GM21390 (cell line): ENCODE measurements around the gene FYTTD1.

Source experiments
- ATAC-seq: cut with Tn5 transposase; IDR thresholded peaks from one replicate; pipeline ENCODE4 v1.9.1; 2021; ENCODE audit not compliant: unreplicated experiment

Gene FYTTD1

DNA sequence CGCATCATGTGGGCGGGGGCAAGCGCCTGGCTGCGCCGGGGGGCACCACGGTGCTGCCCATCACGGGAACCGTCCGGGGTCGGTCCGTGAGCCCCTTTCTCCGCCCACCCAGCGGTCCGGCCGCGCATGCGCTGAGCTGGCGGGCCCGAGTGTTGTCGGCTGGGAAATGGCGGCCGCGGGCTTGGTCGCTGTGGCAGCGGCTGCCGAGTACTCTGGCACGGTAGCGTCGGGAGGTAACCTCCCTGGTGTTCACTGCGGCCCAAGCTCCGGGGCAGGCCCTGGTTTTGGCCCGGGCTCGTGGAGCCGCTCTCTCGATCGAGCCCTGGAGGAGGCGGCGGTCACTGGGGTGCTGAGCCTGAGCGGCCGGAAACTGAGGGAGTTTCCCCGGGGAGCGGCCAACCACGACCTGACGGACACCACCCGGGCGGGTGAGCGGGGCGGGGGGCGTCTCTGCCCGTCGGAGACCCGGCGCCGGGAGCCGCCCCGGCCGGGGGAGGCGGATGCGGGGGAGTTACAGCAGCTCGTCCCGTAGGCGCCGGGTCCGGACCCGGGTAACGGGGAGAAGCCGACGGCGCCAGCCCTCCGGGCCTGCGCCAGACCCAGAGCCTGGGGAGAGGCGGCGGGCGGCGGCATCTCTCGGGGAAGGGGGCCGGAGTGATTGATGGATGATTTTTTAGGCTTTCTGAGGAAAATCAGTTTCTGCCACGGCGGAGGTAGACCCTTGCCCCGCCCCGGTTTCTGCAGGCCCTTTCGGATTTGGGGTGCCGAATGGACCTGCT, 41.6 kb downstream of the FYTTD1 start, which contains the start of gene LRCH3:
LRCH3 (plus strand) TSS at position 142 of the 779 bp plus-strand sequence; CDS start at position 167, 25 bp downstream.
- ATAC-seq = peak; percentile 73

- peak; percentile 21 for ATAC-seq
Observed at GRCh38 chr3:197791892-197792647, 42.4 kb downstream of the FYTTD1 start.

DNA sequence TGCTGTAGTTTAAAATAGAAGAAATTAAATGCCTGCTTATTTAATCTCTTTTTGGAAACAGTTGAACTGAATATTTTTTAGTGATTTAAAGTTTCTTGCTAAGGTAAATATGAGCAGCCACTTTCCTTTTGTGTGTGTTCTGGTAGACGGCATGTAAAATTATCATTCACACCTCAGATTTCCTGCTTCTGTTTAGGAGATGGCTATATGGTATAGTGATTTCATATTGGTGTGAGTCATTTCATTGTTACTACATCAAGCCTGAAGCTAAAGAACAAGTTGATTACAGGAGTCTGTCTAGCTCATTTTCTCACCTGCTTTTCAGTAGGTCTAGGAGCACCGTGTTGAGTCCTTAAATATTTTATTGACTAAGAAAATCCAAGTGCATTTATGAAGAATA, 43.6 kb downstream of the FYTTD1 start:
- ATAC-seq = peak; percentile 28

- ATAC-seq = no peak
Observed at GRCh38 chr3:197794115-197794514, 44.4 kb downstream of the FYTTD1 start.

- no peak for ATAC-seq
Observed at GRCh38 chr3:197795200-197795599, 45.5 kb downstream of the FYTTD1 start.

- ATAC-seq = no peak
Observed at GRCh38 chr3:197796087-197796486, 46.4 kb downstream of the FYTTD1 start.

- ATAC-seq = peak; percentile 52
Observed at GRCh38 chr3:197798863-197799262, 49.2 kb downstream of the FYTTD1 start.

DNA sequence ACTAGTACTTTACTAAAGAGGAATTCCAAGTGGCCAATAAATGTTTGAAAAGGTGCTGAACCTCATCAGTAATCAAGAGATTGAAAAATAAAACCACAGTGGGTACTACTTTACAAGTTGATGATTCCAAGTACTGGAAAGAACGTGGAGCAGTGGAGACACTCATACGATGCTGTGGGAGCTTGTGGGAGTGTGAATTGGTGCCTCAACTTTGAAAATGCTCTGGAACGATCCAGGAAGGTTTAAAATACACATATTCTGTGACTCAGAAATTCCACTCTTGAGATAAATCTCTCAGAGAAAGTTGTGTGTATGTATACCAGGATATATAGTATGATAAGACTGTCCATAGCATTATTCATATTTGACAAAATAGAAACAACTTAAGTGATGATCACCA, 50.7 kb downstream of the FYTTD1 start:
- no peak for ATAC-seq

DNA sequence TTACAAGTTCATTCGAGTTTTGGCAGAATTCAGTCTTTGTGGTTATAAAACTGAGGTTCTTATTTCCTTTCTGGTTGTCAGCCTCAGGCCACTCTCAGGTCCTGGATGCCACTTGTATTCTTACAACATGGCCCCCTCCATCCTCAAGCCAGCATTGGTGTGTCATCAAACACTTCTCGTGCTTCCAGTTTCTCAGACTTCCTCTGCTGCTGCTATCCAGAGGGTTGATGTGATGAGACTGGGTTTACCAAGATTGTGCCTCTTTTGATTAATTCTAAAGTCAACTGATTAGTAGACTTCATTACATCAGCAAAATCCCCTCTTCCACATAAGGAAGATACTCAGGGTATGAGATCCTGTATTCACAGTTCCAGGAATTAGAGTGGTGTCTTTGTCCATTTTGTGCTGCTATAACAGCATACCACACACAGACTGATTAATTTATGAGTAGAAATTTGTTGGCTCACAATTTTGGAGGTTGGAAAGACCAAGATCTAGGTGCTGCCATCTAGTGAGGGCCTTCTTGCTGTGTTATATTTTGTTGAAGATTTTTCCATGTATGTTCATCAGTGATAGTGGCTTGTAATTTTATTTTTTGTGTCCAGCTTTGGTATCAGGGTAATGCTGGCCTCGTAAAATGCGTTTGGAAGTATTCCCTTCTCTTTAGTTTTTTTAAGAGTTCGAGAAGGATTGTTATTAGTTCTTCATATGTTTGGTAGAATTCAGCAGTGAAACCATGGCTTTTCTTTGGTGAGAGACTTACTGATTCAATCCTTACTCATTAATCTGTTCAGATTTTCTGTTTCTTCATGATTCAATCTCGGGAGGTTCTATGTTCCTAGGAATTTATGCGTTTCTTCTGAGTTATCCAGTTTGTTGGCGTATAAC, 52.5 kb downstream of the FYTTD1 start:
- ATAC-seq = peak; percentile 50

DNA sequence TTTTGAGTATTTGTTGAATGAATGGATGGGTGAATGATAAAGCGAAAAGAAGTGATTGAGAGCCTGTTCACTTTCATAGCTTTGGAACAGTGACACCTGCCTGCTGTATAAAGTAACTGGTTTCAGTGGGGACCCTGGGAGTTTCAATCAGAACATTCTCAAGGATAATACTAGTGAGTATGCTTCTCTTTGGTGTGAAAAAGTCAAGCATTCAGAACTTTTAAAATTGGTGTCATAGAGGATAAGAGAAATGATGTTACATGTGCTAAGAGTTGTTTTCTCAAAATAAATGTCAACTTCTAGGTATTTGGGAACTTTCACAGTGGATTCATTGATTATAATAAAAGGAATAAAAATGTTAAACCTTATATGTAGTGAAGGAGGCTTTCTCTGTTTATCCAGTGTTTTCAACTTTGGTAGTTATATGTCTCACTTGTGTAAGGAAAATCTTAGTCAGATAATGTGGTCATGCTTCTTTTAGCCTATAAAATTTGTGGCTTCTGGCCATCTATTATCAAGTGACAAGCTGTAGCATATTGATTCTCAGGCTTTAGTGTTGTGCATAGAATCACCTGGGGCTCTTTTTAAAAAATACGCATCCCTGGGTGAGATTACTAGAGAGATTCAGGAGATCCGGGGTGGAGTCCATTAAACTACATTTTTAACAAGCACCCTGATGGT, 53.2 kb downstream of the FYTTD1 start:
- no peak for ATAC-seq

- no peak for ATAC-seq
Observed at GRCh38 chr3:197804511-197804910, 54.8 kb downstream of the FYTTD1 start.

GRCh38 chr3:197807969-197808587, 58.4 kb downstream of the FYTTD1 start:
- ATAC-seq = no peak

DNA sequence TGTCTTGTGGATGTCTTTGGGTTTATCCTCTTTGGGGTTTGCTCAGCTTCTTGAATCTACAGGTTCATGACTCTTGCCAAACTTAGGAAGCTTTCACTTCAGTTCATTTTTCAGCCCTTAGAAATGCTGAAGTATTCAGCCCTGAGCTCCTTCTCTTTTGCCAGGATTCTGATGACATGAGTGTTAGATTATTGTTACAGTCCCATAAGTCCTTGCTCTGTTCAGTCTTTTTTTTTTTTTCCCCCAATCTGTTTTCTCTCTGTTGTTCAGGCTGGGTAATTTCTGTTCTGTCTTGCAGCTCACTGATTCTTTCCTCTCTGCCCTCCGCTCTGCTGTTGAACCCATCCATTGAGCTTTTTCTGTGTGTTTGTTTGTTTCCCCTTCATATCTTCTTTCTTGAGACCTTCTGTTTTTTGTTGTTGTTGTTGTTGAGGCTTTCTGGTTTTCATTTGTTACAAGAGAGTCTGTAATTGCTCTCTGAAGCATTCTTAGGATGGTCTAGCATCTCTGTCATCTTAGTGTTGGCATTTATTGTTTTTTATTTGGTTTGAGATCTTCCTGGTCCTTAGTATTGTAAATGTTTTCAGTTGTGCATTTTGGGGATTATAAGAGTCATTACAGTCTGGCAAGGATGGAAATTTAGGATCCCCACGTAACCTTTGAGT, 59.8 kb downstream of the FYTTD1 start:
- ATAC-seq = no peak

- no peak for ATAC-seq
Observed at GRCh38 chr3:197810901-197811300, 61.2 kb downstream of the FYTTD1 start.

GRCh38 chr3:197811343-197811742, 61.7 kb downstream of the FYTTD1 start:
- no peak for ATAC-seq

GRCh38 chr3:197814372-197814771, 64.7 kb downstream of the FYTTD1 start:
- ATAC-seq = no peak

GRCh38 chr3:197820550-197821335, 71.1 kb downstream of the FYTTD1 start:
- no peak for ATAC-seq

DNA sequence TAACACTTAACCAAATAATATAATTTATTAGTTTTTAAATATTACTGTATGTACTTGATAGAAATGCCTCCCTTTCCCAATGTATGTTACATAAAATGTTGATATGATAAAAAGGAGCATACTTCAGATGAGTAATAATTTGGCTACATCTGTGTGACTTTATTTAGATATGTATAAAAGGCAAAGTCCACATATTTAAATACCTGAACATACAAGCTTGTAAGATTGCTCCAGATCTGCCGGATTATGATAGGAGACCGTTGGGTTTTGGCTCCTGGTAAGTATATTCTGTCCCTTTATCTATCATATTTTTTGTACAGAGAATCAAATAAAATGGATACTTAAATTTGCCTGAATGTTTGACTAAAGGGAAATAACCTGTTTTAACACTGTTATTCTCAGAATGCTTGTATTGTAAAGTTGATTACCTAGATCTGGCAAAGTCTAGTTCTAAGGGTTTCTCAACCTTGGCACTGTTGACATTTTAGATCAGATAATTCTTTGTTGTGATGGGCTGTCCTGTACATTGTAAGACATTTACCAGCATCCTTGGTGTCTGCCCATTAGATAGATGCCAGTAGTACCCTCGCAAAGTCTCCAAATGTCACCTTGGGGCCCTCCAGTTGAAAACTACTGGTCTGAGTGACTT, 79.8 kb downstream of the FYTTD1 start:
- no peak for ATAC-seq
